ENCODE data around the gene SLC7A9.
"Not testable (repeated sequence)": the region's sequence is repeated elsewhere in the genome, so short reads cannot be mapped to it uniquely, and the experiment has no call there.

The SLC7A9 gene

DNA sequence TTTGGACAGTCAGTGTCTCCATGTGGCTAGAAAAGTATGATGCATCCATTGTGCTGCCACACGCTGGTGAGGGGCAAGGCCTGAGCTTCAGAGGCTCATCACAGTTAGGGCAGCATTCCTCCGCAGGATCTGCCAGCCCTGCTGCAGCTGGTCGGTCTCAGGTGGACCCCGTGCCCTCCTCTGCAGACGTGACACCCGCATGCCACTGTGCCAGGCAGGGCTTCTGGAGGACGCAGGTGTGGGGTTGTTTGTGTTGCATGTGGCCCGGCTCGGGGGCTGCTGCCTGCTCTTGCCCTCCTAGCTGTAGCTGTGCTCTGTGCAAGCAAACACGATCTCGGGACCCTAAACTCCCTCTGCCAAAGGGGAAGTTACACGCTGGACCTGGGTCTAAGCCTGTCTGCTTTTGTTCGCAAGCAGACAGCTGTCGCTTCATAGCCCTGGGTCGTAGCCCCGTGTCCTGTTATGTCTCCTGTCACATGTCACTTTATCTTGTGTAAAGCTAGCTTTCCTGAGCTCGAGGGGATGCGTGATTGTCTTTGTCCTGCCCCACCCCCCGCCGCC, 45.3 kb downstream of the SLC7A9 start:
- DNase-seq, result no peak

DNA sequence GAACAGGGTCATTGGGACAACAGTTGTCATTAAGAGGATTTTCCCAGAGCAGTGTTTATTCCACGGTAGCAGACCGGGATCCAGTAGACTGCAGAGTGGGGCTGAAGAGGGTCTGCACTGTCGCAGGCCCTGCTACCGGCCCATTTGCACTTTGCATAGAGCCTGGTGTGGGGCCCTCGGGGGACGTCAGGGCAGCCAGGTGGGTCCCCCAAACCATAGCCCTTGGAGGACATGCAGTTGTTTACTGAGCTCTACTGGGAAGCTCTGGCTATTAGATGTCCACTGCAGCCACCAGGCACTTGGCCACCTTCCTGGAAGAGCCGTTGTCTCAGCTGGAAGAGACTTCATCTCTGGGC, 45.8 kb downstream of the SLC7A9 start:
- no peak for DNase-seq

DNA sequence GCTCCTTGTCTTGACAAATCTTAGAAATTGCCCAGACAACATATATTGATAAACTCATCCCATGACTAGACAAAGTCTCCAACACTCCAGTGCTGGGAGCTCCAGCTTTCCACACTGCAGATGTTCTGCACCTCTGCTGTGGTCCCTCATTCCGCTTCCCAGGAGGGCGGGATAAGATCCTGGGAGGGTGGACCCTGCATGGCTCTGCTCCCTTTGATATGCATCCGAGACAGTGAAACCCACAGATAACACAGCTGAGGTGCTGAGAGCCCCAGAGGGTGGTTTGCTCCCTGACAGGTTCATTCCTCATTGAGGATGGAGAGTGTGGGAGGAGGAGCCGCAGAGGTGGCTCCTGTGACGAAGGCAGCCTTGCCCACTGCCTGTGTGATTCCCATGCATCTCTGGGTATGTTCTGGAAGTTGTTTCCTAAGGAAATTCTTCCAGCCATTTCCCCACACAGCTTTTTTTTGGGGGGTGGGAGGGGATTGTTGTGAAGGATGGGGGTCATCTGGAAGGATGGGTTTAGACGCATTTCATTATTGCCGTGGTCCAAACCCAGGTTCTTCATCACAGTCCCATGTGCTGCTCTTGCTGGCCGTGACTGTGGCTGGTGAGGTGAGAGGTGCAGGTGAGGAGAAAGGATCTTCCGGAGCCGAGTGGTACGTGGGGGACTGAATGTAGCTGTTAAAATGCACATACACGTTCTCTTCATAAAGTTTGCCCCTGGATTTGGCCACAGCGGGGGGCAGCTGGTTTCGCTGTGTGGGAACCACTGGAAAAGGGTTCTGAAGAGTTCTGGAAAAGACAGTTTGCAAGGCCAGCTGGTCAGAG, 46.4 kb downstream of the SLC7A9 start:
- DNase-seq, result no peak

DNA sequence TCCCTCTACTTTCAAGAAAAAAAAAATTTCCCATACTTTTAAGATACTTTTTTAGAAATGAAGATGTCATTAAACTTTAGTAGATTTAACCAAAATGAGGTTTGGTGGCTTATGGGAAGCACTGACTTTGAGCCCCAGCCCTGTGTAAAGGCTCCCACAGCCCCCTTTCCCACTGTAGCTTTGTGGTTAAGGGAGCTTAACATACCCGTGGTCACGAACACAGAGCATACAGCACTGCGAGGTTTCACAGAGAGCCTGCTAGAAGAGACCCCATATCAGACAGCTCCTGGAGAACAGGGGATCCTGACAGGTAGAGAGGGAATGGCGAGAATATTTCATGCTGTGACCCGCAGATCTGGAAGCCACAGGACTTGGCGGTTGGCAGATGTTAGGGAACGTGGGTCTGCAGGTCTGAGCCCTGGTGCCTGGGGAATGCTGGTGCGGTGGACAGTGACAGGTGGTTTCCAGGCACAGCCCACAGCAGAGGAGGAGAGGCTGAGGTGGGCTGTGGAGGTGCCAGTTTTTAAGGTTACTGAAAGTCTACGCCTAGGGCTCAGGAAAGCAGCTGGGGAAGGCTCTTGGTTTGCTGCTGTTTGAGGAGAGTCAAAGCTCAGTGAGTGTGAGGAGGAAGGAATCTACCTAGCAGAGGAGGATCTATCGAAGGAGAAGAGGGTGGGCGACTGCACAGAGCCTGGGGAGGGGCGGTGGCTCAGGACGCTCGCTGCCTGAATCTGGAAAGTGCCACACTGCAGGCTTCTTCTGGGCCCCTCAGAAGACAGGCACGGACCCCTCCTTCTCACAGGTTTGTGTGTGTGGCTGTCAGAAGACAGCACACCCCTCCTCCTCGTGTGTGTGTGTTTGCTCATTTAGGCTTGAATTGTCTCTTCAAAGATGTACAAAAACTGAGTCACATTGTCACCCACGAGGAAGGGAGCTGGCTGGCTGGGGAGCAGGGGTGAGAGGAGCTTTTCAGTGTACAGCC, 49.9 kb downstream of the SLC7A9 start:
- no peak for DNase-seq

DNA sequence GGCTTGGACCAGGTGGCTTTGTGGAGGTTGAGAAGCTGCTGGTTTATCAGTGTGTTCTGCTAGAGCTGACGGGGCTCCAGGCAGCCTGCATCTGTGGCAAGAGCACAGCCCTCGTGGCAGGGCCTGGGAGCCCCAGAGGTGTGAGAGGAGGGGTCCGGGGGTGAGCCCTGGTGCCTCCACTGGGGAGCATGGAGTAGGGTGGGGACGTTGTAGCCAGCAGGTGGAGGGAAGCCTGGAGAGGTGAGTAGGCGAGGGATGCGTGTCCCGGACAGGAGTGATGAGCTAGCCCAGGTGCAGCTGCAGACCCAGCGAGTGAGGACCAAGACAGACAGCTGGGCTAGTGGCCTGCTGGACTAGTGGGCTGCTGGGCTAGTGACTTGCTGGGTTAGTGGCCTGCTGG, 51.0 kb downstream of the SLC7A9 start:
- no peak for DNase-seq

DNA sequence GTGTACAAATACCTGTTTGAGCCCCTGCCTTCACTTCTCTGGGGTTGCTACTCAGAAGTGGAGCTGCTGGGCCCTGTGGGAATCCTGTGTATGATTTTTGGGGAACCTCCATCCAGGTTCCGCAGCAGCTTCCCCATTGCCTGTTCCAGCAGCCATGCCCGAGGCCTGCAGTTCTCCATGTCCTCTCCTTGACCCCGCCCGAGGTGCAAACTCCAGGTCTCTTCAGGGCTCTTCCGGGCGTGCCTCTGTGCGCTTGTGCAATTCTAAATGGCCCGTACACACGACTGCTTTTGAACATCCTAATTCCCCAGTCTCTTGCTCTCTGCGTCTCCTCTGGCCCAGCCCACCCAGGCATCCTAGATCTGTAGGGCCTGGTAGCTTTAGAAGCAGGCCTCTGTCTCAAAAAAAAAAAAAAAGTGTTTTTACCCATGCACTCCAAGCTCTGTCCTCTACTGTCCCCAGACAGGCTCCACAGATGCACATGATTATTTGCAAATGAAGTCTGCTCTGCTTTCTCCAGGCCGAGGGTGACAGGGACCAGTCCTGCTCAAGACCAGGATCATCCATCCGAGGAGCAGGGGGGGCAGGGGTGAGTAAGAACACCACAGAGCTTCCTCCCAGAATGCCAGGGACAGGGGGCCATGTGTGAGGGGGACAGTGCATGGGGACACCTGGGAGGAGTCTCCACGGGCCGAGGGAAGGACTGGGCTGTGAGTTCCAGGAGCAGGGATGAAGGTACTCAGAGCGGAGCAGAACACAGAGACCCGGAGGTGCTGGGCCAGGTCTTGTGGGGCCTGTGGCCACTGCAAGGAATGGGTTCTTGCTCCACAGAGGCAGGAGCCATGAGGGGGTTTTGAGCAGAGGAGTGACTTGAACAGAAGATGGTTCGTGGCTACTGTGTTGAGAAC, 51.7 kb downstream of the SLC7A9 start:
- no peak for DNase-seq

DNA sequence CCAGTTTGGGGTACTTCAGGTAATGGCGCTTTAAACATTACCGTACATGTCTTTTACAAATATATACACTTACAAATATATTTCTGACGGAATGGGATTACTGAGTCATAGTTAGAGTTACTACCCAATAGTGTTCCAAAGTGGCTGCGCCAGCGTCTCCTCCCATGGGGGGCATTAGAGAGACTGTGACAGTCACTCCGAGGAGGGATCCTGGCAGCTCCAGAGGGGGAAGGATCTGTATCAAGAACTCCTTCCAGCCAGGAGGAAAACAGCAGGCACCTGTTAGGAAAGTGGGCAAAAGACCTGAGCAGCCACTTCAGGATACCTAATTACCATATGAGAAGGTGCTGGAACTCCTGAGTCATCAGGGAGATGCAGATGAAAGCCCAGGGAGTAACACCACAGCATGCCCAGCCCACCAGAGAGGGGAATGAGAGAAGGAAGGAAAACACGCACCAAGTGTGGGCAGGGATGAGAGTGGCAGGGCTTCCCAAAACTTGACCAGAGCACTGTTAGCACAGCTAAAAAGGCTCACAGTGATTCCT, 52.9 kb downstream of the SLC7A9 start:
- no peak for DNase-seq

DNA sequence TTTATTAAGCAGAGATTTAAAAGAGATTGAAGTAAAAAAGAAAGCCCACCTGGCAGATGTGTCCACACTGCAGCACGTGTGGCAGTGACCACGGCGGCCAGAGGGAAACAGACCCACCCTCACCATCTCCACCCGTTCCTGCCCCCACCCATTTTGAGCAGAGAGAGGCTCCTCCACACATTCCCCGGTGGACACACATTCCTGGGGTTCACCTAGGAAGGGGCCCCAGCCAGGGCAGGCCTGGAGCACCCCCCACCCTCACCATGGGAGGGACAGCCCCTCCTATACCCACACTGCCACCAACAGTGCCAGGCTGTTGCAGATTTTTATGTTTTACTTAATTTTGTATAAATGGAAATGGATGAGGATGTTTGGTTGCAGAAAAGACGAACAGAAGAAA, 54.9 kb downstream of the SLC7A9 start:
- DNase-seq, result no peak

DNA sequence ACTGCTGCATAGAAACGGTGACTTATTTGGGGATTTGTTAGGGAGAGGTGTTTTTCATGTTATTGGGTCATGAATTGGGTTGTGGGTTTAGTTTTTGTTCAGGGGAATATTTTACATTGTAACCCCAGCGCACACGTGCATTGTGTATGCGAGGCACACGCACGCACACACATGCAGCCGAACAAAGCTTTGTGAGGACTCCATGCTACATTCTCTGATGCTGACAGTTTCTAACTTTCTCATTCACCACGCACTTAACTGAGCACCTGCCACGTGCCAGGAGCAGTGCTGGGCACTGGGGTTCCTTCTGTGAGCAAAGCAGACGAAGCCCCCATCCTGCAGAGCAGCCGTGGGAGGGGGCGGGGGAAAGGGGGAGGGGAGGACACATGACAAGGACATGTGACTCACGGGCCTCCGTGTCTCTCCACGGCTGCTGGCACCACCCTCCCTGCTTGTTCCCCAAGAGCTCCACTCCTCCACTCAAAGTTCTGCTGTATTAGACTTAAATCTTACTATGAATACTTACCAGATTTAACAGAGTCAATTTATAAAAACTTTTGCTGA, 55.6 kb downstream of the SLC7A9 start:
- no peak for DNase-seq

DNA sequence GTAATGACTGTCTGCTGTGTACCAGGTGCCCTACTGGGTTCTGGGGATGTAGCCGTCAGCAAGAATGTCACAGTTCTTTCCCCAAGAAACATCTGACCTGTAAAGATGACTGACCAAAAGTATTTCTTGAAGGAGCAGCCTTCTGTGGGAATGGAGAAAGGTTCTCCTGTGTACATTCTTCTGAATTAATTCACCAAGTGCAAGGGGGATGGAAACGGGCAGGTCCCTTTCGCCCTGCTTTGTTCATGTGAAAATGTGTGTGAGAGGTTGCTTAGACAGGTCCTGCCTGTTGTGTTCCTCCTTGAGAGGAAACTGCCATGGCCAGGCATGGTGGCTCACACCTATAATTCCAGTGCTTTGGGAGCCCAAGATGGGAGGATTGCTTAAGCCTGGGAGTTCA, 57.0 kb downstream of the SLC7A9 start:
- no peak for DNase-seq

DNA sequence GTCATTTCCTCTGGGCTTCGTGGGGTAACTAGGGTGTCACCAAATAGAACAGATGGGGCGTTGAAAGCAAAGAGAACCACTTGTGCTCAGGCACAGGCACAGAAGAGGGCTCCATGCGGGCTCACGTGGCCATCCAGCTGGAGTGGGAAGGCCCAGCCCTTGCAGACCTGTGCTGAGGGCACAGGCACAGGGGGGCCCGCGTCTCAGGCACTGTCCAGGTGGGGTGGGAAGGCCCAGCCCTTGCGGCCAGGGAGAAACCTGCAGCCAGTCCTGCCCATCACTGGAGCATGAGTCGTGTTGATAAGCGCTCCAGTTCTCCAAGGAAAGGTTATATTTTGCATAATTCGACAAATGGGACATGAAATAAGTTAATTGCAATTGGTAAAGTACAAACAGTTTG, 57.5 kb downstream of the SLC7A9 start:
- no peak for DNase-seq

DNA sequence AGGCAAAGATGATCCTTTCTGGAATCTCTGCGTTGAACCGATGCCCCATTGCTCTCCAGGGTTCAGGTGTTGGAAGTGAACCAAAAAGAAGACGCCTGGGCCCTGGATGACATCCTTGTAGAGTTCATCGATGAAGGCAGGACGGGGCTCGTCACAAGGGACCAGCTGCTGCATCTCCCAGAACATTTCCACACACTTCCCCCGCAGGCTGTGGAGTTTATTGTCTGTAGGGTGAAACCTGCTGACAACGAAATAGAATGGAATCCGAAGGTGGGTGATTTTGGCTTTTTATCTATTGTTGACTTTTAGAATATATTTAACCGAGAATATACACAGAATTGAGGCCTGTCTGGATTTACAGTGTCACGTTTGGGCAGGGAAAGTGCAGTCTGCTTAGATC, 58.4 kb downstream of the SLC7A9 start:
- no peak for DNase-seq

DNA sequence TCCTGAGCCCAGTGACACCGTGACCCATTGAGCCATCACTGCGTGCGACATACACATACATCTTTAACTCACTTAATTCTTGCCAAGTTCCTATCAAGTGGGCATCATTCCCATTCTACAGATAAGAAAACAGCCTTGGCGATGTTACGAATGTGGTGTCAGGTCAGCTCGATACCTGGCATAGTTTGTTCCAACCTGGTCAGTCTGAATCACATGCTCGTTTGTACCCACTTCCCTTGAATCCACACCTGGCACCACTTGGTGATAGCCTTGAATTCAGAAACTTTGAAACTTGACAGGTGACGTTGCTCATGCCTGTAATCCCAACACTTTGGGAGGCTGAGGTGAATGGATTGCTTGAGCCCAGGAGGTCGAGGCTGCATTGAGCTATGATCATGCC, 59.1 kb downstream of the SLC7A9 start:
- DNase-seq, result no peak

DNA sequence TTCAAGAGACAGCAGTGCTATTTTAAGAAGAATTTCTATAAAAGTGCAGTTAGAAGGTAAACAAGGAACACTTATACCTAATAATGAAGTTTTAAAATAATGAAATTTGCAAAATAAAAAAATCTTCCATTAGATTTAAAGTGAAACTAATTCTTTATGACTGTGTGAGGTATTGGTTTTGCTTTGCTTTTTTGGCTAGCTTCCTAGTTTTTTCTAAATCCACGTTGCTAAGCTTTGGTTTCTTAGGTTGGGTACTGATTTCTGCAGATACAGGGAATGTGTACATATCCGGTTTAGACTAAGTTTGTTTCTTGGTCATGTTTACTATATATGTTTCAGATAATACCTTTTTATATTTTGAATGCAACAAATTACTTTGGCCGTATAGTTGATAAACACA, 59.8 kb downstream of the SLC7A9 start:
- no peak for DNase-seq

DNA sequence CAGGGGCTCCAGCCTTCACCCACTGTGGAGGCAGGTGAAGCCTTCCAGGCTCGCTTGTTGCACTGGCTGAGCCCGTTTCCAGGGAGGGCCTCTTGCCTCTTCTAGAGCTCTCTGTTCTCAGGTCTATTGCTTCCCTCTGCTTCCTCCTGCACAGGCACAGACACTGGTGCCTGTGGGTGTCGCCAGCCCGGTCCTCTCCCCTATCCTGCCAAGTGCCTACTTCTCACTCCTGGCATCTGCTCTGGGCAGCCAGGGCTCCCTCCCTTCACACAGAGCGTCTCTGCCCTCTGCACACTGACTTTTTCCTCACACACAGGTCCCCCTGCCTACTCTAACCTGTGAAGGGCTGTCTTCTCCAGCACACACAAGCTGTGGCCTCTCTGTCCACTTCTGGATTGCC, 60.3 kb downstream of the SLC7A9 start:
- DNase-seq, result no peak

DNA sequence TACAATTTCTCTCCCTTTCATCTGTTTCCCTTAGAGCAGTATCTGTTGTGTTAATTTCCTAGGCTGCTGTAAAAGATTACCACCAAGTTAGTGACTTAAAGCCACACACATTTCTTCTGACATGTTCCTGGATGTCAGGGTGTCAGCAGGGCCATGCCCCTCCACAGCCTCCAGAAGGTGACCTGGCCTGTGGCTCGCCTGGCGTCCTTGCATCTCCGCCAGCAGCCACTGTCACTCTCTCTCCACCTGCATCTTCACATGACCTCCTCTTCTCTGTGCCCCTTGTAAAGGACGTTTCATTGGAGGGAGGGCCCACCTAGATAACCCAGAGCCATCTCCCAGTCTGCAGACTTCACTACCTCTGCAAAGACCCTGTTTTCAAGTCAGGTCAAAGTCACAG, 61.3 kb downstream of the SLC7A9 start:
- DNase-seq, result no peak

DNA sequence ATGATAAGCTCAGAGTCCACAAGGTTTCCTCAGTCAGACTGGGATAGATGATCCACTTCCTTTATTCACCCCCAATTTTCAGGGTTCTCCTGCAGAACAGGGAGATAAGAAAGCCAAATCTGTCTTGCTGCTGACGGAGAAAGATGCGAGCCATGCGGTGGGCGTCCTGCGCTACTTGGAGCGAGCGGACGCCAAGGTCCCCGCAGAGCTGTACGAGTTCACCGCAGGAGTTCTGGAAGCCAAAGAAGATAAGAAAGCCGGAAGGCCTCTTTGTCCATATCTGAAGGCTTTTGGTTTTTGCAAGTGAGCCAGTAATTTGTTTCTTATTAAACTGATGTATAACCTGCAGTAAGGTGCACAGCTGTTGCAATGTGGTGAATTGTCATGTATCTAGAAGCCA, 66.7 kb downstream of the SLC7A9 start:
- DNase-seq, result no peak

DNA sequence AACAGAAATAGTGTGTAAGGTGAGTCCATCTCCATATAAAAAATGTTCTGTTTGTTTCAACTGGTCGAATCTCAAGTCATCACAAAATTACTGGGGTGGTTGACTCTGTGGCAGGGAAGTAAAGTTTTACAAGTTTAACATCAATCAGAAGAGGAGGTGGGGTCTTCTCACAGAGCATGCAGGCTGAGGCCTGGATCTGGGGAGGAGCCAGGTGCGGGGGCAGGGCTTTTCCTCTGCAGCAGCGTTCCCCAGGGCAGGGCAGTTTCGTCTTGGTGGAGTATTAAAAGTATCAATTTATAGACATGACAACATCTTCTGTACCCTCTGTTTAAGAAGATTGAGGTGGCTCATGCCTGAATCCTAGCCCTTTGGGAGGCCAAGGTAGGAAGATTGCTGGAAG, 68.8 kb downstream of the SLC7A9 start:
- DNase-seq, result no peak

DNA sequence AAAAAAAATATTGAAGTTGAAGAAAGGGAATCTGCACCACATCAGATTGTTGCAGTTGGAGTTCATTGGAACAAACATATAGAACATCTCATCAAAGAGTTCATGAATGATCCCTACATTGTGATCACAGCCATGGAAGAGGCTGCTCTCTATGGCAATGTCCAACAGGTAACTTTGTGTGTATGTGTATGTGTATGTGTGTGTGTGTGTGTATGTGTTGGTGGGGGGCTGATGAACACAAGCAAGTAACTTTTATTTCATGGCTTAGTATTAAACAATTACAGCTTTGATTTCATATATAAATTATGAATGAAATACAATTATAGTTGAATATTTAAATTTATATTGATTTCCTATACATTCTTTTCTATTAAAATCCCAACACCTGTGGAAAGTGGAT, 69.4 kb downstream of the SLC7A9 start:
- DNase-seq, result no peak

DNA sequence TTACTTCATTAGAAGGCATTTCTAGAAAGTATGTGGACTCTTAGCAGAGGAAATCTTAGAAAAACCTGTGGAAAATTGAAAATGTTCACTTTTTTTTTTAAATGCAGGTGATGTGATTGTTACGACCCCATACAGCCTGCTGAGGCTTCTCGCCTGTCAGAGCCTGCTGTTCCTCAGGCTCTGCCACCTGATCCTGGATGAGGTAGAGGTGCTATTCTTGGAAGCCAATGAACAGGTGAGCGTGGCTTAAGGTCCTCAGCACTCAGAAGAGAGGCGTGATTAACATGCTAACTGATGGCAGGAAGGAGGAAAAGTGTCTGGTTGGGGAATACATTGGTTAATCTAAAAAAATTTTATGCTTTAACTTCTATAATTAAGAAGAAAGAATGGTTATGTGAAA, 71.4 kb downstream of the SLC7A9 start:
- no peak for DNase-seq

DNA sequence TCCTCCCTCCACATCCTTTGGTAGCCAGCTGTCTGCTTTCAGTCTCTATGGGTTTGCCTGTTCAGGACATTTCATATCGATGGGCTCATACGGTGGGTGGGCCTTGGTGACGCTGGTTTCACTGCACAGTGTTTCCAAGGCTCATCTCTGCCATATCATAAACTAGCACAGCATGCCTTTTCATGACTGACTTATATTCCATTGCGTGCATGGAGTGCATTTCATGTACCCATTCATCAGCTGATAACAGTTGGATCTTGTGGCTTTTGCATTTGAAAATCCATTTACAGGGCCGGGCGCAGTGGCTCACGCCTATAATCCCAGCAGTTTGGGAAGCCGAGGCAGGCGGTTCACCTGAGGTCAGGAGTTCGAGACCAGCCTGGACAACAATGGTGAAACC, 80.1 kb downstream of the SLC7A9 start:
- DNase-seq, result no peak

DNA sequence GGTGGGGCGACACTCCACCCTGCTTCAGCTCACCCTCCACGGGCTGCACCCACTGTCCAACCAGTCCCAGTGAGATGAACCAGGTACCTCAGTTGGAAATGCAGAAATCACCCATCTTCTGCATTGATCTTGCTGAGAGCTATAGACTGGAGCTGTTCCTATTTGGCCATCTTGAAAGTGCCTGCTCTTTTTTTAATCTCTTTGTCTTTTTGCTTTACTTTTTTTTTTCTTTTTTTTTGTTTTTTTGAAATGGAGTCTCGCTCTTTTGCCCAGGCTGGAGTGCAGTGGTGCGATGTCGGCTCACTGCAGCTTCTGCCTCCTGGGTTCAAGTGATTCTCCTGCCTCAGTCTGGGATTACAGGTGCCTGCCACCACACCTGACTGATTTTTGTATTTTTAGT, 81.7 kb downstream of the SLC7A9 start:
- DNase-seq, result not testable (repeated sequence)
